Stimulated activated effector memory CD8-positive, alpha-beta T cell treated with anti-CD3 and anti-CD28 coated beads, Interleukin-12 subunit alpha, Interleukin-12 subunit beta, amount 100 ng/mL, for 72 hours (primary cell): ENCODE measurements around the gene MCTP1.
"Not testable (repeated sequence)": the region's sequence is repeated elsewhere in the genome, so short reads cannot be mapped to it uniquely, and the experiment has no call there.

Experiments
- ATAC-seq: fragments of 150-1000 bp; cut with Tn5 transposase; 2 replicates; pipeline ENCODE4 v1.10.0; 2021
- DNase-seq, 2 donors: peaks; one replicate each; pipeline ENCODE4 v3.0.0; 2021 to 2022; ENCODE audit warnings: low spot score in 2 of 2
- H3K27ac Mint-ChIP-seq: one replicate; pipeline ENCODE4 v1.8.0; 2022; ENCODE audit warnings: mild to moderate bottlenecking, mixed read lengths
- H3K36me3 Mint-ChIP-seq: one replicate; pipeline ENCODE4 v1.8.0; 2022; ENCODE audit warnings: mild to moderate bottlenecking, mixed read lengths
- H3K4me1 Mint-ChIP-seq: one replicate; pipeline ENCODE4 v1.8.0; 2022; ENCODE audit warnings: mixed read lengths
- H3K4me3 Mint-ChIP-seq: one replicate; pipeline ENCODE4 v1.8.0; 2022; ENCODE audit warnings: mild to moderate bottlenecking, mixed read lengths
- H3K9me3 Mint-ChIP-seq: one replicate; pipeline ENCODE4 v1.8.0; 2022; ENCODE audit warnings: mixed read lengths

The MCTP1 gene

DNA sequence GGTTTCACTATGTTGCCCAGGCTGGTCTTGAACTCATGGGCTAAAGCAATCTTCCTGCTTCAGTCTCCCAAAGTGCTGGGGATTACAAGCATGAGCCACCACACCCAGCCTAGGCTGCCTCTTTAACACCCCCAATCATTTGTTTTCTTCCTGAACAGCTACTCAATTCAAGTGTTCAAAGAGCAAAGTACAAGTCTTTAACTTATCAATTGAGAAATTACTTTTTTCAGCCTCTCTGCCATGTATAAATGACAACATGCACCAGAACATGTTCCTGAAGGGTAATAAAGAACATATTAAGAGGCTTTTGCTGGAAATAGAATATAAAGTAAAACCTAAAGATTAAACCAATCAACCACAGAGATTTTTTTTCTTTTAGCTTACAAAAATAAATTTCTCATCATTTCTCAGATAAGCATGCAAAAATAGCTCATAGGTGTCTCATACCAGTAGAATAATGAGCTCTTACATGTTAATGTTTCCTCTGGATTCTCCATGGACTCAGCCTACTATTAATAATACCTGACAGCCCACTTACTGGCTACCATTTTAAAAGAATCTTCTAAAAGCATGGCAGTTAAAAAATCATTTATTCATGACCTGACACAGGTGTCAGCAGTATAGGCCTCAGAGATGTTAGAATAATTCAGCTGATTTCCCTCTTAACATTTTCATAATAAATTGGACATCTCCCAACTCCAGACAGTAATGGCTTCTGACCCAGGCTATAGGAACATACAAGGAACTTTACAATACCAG is 60.0 kb downstream of the MCTP1 start:
- no peak for ATAC-seq
- Mint-ChIP-seq H3K36me3 (no peaks in the 10 kb centered on the region), H3K9me3 (no peaks in the 10 kb centered on the region), H3K27ac (no peak overlapping the region), H3K4me1 (no peaks in the 10 kb centered on the region), H3K4me3 (no peak overlapping the region)
- no peak for DNase-seq

DNA sequence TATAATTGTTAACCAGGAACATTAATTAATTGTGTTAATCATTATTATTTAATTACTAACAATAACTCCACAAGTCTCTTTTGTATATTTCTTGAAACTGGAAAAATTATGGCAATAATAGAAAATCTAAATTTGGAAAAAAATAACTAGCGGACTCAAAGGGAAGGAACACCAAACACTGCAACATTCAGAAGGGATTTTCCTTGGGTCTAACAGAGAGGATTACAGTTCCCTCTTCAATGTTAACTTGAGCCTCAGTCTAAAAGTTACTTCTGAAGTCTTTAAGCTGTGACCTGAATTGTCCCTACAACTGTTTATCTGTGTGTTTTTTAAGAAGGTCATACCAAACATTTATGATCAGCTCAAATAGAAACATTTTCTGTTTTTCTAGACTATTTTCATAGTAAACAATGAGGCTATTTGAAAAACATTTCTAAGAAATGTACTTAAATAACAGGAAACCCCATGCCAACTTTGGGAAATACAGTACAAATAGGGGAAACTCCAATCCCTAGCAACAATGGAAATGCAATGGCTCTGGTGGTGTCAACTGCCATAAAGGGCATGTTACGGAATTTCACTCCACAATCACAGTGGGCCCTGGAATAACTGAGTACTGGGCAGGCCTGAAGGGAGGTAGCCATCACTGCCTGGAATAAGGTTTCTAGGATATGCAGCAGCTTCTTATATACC is 61.2 kb downstream of the MCTP1 start:
- ATAC-seq (no peak), DNase-seq (no peak)
- no peak overlapping the region for H3K27ac Mint-ChIP-seq
- H3K9me3 Mint-ChIP-seq, result no peaks in the 10 kb centered on the region
- no peak overlapping the region for H3K4me3 Mint-ChIP-seq
- no peaks in the 10 kb centered on the region for H3K4me1 Mint-ChIP-seq
- no peaks in the 10 kb centered on the region for H3K36me3 Mint-ChIP-seq

DNA sequence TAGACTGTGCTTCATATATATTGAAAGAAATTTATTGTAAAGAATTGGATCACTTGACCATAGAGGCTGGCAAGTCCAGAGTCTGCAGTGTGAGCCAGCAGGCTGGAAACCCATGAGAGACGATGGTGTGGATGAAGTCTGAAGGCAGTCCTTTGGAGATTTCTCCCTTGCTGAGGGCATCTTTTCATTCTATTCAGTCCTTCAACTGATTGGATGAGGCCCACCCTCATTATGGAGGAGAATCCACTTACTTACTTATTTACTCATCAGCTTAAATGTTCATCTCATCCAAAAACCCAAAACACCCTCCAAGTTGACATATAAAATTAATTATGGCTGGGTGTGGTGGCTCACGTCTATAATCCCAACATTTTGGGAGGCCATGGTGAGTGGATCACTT is 62.1 kb downstream of the MCTP1 start:
- no peaks in the 10 kb centered on the region for H3K36me3 Mint-ChIP-seq
- no peak for ATAC-seq
- no peak overlapping the region for H3K27ac Mint-ChIP-seq
- DNase-seq, result no peak
- no peaks in the 10 kb centered on the region for H3K4me1 Mint-ChIP-seq
- no peak overlapping the region for H3K4me3 Mint-ChIP-seq
- no peaks in the 10 kb centered on the region for H3K9me3 Mint-ChIP-seq

DNA sequence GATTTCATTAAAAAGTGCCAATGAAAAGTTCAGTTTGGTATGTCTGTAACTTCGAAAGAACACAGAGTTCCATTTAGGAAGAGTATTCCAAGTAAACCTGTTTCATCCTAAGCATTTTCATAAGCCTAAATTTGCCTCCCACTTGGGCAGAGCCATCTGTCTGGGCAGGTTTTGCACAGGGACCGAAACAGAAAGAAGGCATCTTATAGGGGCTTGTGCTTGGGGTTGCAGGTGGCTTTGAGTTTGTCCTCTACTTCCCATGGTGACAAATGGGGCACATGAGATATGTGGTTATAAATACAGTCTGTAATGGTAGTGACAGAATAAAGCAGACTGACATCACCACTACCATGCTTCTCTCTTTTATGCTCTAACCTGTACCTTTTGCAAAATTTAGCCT is 63.7 kb downstream of the MCTP1 start:
- no peaks in the 10 kb centered on the region for H3K9me3 Mint-ChIP-seq

DNA sequence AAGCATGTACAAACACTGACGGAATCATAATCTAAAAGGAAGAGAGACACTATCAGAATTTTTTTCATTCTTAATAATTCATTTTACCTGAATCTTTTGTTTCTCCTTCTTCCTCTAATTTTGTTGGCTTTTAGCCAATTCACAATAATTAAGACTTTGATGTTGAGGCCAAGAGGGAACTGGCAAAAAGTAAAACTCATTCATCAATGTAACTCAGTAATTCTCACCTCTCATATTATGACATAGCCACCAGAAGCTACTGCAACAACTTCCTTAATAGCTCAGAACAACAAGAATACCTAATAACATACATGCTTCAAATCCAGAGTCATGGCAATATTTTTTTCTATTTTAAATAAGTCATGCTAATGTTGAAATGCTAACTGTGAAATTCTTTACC is 64.5 kb downstream of the MCTP1 start:
- no peak for ATAC-seq
- Mint-ChIP-seq H3K27ac (no peak overlapping the region), H3K4me1 (no peaks in the 10 kb centered on the region), H3K9me3 (no peaks in the 10 kb centered on the region), H3K4me3 (no peak overlapping the region), H3K36me3 (no peaks in the 10 kb centered on the region)
- DNase-seq, result no peak

More for the DNA sequence above, 63.7 kb downstream of the MCTP1 start:
- DNase-seq (no peak), ATAC-seq (no peak)
- Mint-ChIP-seq H3K27ac (no peak overlapping the region), H3K36me3 (no peaks in the 10 kb centered on the region), H3K4me3 (no peak overlapping the region), H3K4me1 (no peaks in the 10 kb centered on the region)

DNA sequence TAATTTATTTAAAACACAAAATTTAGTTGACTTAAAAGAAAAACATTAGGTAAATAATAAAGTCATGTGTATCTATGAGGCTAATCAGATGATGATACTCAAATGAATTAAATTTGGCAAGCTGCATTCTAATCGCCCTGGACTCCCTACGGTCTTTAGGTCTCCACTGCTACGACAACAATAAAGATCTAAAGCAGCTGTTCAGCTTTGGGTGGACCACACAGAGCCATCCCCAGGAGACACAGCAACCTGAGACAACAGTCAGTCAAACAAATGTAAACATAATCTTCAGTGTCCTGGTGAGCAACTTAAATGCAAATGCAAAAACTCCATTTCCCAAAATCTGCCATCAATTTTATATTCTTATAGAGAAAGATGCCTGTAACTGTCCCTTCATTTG is 65.5 kb downstream of the MCTP1 start:
- no peaks in the 10 kb centered on the region for H3K9me3 Mint-ChIP-seq
- ATAC-seq (no peak), DNase-seq (no peak)
- no peak overlapping the region for H3K4me3 Mint-ChIP-seq
- H3K4me1 Mint-ChIP-seq, result no peaks in the 10 kb centered on the region
- no peaks in the 10 kb centered on the region for H3K36me3 Mint-ChIP-seq
- H3K27ac Mint-ChIP-seq, result no peak overlapping the region

DNA sequence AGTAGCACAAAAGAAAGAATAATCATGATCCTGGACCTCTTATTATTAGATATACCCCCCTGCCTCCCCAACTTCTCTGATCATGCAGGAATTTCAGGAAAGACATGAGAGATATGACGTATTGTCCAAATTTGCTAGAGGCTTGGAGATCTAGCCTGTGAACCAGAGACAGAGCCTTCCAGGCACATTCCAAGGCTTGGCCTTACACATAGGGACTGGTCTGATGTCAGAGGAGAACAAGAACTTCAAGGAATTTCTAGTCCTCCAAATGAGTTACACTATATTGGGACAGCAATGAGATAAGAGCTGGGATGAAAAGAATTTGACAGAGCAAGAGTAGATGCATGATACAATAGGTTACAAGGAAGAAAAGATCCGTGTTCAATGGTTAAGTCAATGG is 67.0 kb downstream of the MCTP1 start:
- H3K4me1 Mint-ChIP-seq, result no peaks in the 10 kb centered on the region
- H3K27ac Mint-ChIP-seq, result no peak overlapping the region
- H3K36me3 Mint-ChIP-seq, result no peaks in the 10 kb centered on the region
- ATAC-seq (no peak), DNase-seq (no peak)
- H3K9me3 Mint-ChIP-seq, result no peaks in the 10 kb centered on the region
- no peak overlapping the region for H3K4me3 Mint-ChIP-seq

DNA sequence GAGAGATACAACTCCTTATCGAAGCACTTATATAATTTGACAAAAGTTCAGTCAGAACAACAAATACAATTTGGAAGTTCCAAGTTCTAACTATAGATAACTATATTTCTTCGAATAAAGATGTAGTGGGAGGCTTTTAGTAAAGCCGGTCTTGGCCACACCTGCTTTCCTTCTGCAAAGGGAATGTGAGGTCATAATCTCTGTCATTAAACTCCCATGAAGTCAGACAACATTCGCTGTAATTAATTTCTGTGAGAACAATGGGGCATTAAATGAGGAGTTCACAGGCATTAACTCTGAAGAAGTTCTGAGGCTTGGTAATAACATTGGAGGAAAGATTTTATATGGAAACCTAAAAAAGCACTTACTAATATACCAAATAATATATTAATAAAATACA is 67.5 kb downstream of the MCTP1 start:
- DNase-seq, result no peak
- no peaks in the 10 kb centered on the region for H3K9me3 Mint-ChIP-seq
- H3K4me1 Mint-ChIP-seq, result no peaks in the 10 kb centered on the region
- no peak overlapping the region for H3K27ac Mint-ChIP-seq
- H3K36me3 Mint-ChIP-seq, result no peaks in the 10 kb centered on the region
- no peak for ATAC-seq
- no peak overlapping the region for H3K4me3 Mint-ChIP-seq

DNA sequence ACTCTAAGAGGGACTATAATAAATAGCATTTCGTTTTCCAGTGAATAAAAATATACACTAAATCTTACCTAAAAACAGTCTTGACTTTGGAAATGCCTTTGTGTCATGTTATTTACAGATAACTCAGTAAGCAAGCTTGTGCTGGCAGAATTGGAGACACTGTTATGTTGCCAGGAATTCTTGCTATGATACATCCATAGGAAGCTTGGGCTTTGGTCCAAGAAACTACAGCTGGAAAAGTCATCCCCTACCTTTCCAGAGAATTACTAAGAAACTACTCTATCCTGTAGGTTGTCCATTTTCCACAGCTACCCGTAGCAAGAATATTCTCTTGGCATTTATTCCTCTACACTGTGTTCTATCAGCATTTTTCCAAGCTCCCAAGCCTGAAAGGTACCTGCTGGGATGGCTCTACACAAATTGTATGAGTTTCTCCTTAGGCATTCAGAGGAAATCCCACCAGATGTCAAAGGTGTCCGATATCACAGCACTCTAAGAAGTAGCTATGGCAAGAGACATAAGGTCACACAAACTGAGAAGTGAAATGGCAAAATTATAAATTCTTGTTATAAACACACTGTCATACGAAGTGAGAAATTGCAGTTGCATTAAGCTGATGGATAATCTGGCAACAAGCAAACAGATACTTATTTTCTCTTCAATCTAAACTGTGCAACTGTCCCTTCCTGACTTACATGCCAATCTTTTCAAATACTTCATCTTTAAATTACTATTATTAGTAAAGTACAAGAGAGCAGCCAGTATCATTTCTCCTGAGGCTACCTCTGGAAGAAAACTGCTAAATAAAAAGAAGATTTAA is 68.5 kb downstream of the MCTP1 start:
- ATAC-seq (no peak), DNase-seq (no peak)
- Mint-ChIP-seq H3K27ac (no peak overlapping the region), H3K9me3 (no peaks in the 10 kb centered on the region), H3K36me3 (no peaks in the 10 kb centered on the region), H3K4me1 (no peaks in the 10 kb centered on the region), H3K4me3 (no peak overlapping the region)

DNA sequence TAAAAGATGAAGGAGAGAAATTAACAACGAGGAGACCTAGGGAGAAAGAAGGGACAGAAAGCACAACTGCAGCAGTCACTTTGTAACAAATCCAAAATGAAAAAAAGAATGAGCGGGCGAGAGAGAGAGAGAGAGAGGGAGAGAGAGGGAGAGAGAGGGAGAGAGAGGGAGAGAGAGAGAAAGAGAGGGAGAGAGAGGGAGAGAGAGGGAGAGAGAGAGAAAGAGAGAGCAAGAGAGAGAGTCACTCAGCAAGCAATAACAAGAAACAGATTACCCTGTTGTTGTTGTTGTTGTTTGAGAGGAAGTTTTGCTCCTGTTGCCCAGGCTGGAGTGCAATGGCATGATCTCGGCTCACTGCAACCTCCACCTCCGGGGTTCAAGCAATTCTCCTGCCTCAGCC is 77.1 kb downstream of the MCTP1 start:
- not testable (repeated sequence) for H3K9me3 Mint-ChIP-seq, DNase-seq, H3K4me1 Mint-ChIP-seq, H3K4me3 Mint-ChIP-seq, H3K27ac Mint-ChIP-seq, ATAC-seq, H3K36me3 Mint-ChIP-seq

DNA sequence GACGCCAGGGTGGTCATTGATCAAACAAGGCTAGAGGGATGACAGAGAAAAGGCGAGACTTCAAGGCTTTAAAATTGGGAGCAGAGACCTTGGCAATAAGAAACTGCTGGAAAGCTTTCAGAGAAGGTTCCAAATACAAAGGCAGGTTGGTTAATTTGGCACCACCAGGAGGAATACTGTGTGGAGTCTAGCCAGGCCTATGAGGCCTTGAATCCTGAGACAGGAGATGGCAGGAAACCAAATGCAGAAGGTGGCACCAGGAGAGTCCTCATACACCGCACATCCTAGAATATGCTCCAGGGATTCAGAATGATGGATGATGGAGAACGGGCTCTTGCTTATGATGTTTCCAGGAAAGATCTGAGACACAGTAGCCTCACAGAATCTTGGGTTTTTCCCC is 90.0 kb downstream of the MCTP1 start:
- Mint-ChIP-seq H3K36me3 (no peaks in the 10 kb centered on the region), H3K27ac (no peak overlapping the region), H3K9me3 (no peaks in the 10 kb centered on the region), H3K4me1 (no peaks in the 10 kb centered on the region), H3K4me3 (no peak overlapping the region)
- ATAC-seq (peak; percentile 24), DNase-seq (no peak)

DNA sequence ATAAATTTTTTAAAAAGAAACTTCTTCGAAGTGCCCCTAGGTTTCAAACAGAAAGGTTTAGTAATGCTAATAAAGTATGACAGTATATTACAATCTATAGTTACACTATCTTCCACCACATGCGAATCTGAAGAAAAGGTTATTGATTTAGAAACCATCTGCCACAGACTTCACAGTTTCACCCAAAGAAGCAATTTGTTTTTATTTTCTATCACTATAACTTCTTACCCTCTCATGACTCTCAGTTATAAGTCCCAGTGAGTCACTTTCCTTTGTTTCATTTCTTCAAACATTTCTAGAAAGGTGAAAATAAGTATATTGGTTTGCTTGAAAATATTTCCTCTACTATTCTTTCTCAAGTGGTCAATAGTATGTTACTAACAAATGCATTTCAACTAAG is 93.6 kb downstream of the MCTP1 start:
- ATAC-seq (peak; percentile 63), DNase-seq (no peak)
- H3K36me3 Mint-ChIP-seq, result no peaks in the 10 kb centered on the region
- H3K9me3 Mint-ChIP-seq, result no peaks in the 10 kb centered on the region
- no peak overlapping the region for H3K4me3 Mint-ChIP-seq
- H3K27ac Mint-ChIP-seq, result no peak overlapping the region
- H3K4me1 Mint-ChIP-seq, result no peaks in the 10 kb centered on the region

DNA sequence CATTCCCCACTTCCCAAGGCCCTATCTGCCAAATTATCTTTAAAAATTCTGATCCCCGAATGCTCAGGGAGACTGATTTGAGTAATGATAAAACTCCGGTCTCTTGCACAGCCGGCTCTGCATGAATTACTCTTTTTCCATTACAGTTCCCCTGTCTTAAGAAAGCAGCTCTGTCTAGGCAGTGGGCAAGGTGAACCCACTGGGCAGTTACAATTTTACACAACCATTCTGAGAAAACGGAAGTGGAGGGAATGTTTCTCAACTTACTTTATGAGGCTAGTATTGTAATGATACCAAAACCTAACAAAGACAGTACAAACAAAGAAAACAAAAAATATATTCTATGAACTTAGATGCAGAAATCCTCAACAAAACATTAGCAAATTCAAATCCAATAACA is 100.0 kb downstream of the MCTP1 start:
- ATAC-seq, result no peak
- H3K4me1 Mint-ChIP-seq, result no peaks in the 10 kb centered on the region
- DNase-seq, result no peak
- no peak overlapping the region for H3K27ac Mint-ChIP-seq
- peaks cover 3% of the 10 kb centered on the region for H3K9me3 Mint-ChIP-seq
- no peak overlapping the region for H3K4me3 Mint-ChIP-seq
- no peaks in the 10 kb centered on the region for H3K36me3 Mint-ChIP-seq

DNA sequence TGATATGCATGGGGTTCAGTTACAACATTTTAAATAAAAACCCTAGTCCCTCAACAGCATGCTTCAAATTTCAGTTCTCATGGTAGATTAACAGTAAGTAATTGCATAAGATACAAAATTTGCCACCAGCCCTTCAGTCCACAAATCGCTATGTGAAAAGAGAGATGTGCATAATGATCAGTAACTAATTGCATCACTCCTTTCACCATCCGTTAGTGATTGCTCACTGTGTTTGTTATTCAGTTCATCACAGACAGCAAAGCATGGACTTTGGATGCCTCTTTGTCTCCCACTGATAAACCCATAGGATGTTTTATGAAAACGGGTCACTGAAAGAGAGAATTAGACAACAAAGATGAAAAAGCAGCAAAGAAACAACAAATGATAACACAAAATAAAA is 103.2 kb downstream of the MCTP1 start:
- H3K36me3 Mint-ChIP-seq, result no peaks in the 10 kb centered on the region
- H3K4me3 Mint-ChIP-seq, result no peak overlapping the region
- no peaks in the 10 kb centered on the region for H3K4me1 Mint-ChIP-seq
- H3K27ac Mint-ChIP-seq, result no peak overlapping the region
- H3K9me3 Mint-ChIP-seq, result peaks cover 3% of the 10 kb centered on the region
- DNase-seq (no peak), ATAC-seq (no peak)

DNA sequence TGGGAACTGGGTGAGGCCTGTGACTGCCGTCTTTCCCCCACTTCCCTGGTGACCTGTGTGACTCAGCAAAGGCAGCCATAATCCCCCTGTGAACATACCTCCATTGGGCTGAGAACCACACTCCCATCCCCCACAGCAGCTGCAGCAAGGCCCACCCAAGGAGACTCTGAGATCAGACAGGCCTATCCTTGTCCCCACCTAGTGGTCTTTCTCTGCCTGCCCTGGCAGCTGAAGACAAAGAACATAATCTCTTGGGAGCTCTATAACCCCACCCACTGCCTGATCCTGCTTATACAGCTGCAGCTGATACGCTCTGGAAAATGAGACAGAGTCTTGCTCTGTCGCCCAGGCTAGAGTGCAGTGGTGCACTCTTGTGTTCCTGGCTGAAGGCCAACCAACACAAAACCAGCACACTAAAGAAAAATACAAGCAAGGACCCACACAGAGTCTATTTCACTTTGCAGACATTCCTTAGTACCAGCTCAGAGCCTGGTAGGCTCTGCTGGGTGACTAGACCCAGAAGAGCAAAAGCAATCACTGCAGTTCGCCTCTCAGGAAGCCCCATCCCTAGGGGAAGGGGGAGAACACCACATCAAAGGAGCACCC is 106.7 kb downstream of the MCTP1 start:
- Mint-ChIP-seq H3K4me3 (no peak overlapping the region), H3K9me3 (peaks cover 3% of the 10 kb centered on the region), H3K36me3 (no peaks in the 10 kb centered on the region), H3K27ac (no peak overlapping the region), H3K4me1 (no peaks in the 10 kb centered on the region)
- DNase-seq (no peak), ATAC-seq (no peak)
